DMS153 treated with DMSO at 0.1 percent for 48 hours (cell line): ENCODE results near the gene TNFSF15.
A peak's percentile ranks its signal among the peaks of the same experiment; 100 is the strongest.

Experiments
- DNase-seq: peaks from one replicate; lab custom pipeline; 2025; ENCODE audit not compliant: unreplicated experiment; lab: John Stamatoyannopoulos, UW

Gene TNFSF15

GRCh38 chr9:114790521-114790920 is 15.3 kb downstream of the TNFSF15 start:
- DNase-seq = no peak

DNA sequence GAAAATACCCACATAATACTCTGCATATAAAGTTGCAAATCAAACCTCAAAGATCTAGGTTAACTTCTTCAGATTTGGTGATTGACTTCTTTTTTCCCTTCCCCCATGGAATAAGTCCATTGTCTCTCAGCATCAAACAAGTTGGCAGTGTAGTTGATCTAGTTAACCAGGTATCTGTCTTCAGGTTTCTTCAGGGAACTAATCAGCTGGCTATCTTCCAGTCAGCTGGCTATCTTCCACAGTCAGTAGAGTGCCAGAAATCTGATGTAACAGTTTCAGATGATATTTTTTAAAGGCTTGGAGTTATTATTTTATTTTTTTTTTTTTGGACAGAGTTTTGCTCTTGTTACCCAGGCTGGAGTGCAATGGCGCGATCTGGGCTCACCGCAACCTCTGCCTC is 16.8 kb downstream of the TNFSF15 start:
- no peak for DNase-seq

GRCh38 chr9:114787781-114788498 is 17.9 kb downstream of the TNFSF15 start:
- DNase-seq = no peak

- DNase-seq = no peak
Observed at GRCh38 chr9:114787214-114787613, 18.6 kb downstream of the TNFSF15 start.

GRCh38 chr9:114785866-114786650 is 19.8 kb downstream of the TNFSF15 start:
- DNase-seq = no peak

DNA sequence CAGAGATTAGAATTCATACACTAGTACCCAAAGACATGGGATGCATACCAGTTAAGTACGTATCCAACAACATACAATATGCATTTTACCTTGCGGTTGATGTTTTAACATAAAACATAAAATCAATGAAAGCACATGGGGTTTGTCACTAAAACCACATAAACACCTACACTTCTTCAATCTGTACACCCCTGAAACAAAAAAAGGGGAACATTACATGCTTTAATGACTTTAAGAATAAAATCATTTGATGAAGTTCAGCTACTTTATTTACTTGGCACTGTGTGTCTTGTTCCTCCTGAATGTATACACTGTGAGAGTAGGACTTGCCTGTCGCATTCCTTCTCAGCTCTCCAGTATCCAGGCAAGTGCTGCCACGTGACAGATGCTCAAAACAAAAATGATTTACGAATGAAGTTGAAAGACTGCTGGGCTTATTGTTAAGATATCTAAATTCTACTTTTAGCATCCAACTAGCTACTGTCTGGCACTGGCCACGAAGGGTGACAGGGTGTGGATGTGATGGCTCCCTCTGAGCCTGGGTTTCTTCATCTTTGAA is 21.0 kb downstream of the TNFSF15 start:
- no peak for DNase-seq

- no peak for DNase-seq
Observed at GRCh38 chr9:114782586-114782985, 23.3 kb downstream of the TNFSF15 start.

DNA sequence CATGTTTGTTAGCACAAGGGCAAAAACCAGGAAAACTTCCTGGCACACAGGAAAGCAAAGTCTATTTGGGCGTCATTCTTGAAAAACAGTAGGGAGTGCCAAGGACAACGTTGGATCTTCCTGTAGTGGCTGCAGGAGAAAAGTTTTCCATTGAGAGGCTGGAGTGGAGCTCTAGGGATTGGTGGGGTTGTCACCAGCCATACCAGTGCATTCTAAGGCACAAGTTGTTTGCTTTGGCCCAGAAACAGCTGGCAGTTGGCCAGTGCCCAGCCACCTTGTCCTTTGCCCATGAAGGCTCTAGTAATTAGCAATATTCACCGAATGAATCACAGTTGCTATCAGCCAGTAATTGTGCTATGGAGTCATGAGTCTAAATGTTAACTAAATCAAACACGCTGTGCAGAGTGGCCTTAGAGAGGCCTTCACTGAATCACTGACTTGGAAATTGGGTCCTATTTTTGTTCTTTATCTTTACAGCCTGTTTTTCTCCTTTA is 26.4 kb downstream of the TNFSF15 start:
- DNase-seq = peak; percentile 86

DNA sequence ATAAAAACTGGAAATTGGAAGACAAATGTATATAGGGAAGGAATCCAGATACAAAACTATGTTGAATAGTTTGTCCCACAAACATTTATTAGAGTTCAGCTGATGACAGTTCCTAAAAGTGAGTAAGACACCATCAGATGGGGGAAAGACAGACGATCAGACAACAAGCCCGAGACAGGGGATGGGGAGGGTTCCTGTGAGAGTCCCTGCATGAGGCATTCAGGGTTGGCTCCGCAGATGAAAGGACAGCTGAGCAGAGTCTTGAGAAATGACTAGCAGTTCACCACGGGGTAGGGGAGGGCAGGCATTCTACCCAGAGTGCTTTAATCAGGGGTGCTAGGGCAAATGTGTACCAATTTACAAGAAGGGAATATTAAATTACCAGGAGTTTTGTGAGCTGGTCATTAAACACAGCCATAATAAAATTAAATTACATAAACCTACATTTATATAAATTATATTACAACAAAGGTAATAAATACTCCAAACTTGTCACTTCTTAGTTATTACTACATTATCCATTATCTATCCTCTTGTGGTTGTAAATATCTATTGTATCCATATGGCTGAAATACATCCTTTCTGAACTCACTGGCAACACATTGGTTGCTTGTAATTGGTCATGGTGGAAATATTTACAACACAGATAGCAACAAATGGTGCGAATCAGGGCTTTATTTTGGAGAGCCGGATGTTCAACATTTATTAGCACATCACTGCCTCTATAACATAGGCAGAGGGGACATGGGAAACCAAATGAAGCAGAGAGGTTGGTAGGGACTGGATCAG is 27.8 kb downstream of the TNFSF15 start:
- DNase-seq = no peak

DNA sequence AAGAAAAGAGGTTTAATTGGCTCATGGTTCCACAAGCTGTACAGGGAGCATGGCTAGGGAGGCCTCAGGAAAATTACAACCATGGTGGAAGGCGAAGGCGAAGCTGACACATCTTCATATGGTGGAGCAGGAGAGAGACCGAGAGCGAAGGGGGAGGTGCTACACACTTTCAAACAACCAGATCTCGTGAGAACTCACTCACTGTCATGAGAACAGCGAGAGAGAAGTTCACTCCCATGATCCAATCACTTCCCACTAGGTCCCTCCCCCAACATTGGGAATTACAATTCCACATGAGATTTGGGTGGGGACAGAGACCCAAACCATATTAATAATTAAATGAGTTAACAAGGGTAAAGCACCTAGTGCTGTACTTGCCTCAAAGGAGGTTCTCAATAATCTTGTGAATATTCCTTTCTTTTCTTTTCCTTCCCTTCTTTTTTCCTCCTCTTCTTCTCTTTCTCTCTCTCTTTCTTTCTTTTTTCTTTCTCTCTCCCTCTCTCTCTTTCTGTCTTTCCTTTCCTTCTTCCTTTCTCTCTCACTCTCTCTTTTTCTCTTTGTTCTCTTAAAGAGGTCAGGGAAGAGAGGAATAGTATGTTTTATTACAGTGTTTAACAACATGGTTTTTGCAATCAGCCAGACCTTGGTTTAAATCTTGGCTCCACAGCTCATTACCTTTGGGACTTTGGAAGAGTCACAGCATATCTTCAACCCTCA is 29.0 kb downstream of the TNFSF15 start:
- no peak for DNase-seq

DNA sequence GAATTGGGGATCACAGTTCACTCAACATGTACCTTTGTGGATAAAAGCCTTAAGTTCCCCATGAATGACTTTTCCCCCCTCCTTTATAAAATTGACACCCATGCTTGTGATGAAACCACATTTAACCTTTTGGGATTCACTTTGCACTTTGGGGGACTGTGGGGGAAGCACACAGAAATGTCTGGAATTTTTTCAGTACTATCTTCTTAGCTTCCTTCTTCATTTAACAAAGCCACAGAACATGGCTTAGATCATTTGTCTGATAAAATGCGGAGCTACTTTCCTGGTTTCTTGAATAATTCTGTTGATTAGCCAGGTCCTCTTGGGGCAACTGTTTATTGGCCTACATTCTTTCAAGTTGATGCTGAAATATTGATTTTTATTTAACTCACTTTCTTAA is 29.9 kb downstream of the TNFSF15 start:
- no peak for DNase-seq

- DNase-seq = no peak
Observed at GRCh38 chr9:114775121-114775520, 30.7 kb downstream of the TNFSF15 start.

DNA sequence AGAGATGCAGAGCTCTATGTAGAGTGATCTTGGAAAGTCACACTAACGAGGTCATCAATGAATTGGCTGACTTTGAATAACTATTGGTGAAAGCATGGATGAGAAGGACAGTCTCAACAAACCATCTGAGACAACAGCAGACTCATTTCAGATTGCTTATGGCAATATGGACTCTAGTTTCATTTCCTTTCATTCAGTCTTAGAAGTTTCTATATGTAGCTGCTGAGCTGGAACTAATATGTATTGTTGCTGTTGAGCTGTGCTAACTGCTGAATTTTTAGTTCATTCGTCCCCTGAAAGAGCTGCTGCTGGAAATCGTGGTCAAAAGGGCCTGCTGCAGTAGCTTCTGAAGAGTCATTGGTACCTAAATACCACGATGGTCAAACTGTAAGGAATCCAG is 31.3 kb downstream of the TNFSF15 start:
- no peak for DNase-seq

DNA sequence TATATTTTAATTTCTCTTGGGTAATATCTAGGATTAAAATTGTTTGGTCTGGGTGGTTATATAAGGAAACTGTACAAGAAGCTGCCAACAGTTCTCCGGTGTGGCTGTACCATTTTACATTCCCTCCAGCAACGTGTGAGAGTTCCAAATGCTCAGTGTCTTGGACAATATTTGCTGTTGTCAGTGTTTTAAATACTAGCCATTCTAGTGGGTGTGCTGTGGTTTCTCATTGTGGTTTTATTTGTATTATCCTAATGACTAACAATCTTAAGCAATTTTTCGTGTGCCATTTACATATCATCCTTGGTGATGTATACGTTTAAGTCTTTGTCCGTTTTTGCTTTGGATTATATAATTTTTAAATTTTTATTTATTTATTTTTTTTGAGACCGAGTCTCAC is 34.0 kb downstream of the TNFSF15 start:
- no peak for DNase-seq

GRCh38 chr9:114770991-114771390 is 34.8 kb downstream of the TNFSF15 start:
- no peak for DNase-seq

GRCh38 chr9:114769624-114770023 is 36.2 kb downstream of the TNFSF15 start:
- DNase-seq = no peak

GRCh38 chr9:114763220-114763619 is 42.6 kb downstream of the TNFSF15 start:
- no peak for DNase-seq

DNA sequence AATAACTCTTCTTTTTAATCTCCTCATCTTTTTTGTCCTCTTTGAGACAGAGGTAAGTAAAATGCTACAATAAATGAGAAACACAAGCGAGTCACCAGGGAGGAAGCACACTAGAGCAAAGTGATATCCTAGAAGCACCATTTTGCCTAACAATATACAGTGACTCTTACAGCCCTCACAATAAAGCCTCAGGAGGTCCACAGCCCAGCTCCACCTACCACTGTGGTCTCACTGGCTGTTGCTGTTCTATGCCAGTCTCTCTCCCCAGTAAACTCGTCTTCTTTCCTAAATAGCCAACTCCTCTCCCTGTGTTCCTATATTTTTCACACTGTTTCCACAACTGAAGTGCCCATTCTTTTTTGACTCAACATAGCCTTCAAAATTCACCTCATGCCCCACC is 44.3 kb downstream of the TNFSF15 start:
- no peak for DNase-seq

DNA sequence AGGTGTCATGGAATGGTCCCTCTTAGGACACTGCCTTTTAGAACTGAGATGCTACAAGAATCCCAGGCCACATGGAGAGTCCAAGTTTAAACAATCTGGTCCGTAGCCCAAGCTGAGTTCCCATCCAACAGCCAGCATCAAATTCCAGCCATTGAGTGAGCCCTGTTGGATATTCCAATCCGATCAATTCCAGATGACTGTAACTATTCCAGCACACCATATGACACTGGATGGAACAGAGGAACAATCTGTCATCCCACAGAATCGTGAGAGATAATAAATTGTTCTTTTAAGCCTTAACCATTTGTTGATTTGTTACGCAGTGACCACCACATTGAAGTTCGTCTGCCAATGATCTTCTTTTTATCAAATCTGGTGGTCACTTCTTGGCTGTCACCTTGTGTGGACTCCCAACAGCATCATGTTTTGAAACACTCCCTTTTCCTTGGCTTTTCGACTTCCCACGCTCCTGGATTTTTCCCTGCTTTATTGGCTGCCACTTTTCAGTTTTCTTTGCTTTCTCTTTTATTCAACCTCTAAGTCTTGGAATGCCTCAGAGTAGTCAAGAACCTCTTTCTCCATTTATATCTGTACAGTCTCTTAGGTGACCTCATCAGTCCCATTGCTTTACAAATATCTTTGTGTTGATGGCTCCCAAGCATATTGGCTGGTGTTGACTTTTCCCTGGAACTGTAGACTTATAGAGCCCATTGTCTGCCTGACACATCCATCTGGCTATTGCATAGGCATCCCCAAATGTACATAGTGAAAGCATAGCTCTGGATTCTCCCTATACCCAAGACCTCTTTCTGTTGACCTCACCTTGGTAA is 46.1 kb downstream of the TNFSF15 start:
- DNase-seq = no peak

DNA sequence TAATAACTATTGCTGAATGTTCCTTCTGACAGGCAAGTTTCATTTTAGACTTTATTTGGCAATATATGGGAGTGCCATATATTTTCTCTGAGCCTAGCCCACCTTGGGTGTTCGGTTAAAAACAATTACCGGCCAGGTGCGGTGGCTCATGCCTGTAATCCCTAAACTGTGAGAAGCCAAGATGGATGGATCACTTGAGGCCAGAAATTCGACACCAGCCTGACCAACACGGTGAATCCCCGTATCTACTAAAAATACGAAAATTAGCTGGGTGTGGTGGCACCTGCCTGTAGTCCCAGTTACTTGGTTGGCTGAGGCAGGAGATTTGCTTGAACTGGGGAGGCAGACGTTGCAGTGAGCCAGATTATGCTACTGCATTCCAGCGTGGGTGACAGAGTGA is 47.9 kb downstream of the TNFSF15 start:
- DNase-seq = no peak
